Measurements from ENCODE around the gene VAMP1.

DNA sequence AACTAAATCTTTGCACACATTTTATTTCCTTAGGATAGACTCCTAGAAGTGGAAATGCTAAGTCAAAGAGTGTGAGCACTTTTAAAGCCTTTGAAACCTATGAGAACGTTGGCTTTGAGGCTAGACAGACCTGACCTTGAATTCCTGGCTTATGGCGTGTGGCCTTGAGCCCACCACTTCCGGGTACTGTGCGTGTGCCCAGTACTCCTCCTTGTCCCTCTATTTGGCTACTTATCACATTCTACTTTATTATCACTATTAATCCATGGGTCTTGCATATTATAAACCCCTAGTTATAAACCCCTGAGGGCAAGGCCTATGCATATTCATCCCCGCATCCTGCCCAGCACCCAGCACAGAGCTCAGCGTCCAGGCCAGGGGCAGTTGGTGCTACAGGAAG lies 51.7 kb downstream of the VAMP1 start:
- TF ChIP-seq, protein P1, sequence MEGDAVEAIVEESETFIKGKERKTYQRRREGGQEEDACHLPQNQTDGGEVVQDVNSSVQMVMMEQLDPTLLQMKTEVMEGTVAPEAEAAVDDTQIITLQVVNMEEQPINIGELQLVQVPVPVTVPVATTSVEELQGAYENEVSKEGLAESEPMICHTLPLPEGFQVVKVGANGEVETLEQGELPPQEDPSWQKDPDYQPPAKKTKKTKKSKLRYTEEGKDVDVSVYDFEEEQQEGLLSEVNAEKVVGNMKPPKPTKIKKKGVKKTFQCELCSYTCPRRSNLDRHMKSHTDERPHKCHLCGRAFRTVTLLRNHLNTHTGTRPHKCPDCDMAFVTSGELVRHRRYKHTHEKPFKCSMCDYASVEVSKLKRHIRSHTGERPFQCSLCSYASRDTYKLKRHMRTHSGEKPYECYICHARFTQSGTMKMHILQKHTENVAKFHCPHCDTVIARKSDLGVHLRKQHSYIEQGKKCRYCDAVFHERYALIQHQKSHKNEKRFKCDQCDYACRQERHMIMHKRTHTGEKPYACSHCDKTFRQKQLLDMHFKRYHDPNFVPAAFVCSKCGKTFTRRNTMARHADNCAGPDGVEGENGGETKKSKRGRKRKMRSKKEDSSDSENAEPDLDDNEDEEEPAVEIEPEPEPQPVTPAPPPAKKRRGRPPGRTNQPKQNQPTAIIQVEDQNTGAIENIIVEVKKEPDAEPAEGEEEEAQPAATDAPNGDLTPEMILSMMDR (IDR thresholded peaks at IDR 0.05; ENCODE audit: low read depth, low read length) = no peak
- TF ChIP-seq EZH2phosphoT487 (IDR thresholded peaks at IDR 0.05; ENCODE audit: low read depth) = no peak

Data from OCI-LY3 (cell line).